GM12872 (cell line): ENCODE measurements around the gene SLC24A3.

Source experiments
- CTCF ChIP-seq: IDR thresholded peaks from 3 replicates; pipeline ENCODE4 v1.5.1; 2011; ENCODE audit warnings: low read depth, mild to moderate bottlenecking, low read length, moderate library complexity; ENCODE audit not compliant: insufficient read depth

The SLC24A3 gene

DNA sequence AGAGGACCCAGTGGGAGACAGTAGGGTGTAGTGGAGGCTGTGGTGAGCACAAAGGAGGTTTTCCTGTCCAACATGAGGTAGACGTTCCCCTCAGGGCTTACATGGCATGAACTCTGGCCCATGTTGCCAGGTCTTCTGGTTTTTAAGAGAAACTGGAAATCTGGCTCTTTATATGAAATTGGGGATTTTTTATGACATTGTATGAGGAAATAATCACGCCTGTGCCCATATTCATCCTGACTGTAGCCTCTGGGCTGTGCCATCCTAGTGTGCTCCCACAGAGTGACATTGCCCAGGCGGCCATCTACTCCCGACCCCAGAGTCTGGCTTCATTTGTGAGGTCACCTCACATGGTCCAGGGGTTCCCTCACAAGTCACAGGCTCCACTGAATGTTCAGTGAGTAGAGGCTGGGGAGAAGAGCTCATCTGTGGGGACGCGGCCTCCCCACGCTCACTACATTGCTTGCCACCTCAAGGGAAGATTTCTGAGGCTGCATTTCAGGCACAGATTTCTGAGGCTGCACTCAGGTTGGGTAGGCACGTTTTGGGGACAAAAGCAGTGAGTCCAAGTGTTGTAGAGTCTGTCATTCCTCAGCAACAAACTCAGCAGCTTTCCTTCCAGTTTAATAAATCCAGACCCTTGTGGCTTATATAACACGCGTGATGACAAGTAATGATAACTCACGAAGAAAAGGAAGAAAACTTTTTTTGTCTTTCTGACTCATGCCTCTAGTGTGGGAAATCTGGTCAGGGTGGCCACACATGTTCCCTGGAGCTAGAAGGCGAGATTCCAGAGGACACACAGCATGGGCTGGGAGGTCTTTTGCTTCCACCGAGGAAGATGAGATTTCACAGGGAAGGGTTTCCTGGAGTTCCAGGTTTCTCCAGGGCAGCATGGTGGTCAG lies 41.7 kb downstream of the SLC24A3 start:
- no peak for TF ChIP-seq CTCF

GRCh38 chr20:19254956-19255355 lies 42.5 kb downstream of the SLC24A3 start:
- TF ChIP-seq CTCF: no peak

DNA sequence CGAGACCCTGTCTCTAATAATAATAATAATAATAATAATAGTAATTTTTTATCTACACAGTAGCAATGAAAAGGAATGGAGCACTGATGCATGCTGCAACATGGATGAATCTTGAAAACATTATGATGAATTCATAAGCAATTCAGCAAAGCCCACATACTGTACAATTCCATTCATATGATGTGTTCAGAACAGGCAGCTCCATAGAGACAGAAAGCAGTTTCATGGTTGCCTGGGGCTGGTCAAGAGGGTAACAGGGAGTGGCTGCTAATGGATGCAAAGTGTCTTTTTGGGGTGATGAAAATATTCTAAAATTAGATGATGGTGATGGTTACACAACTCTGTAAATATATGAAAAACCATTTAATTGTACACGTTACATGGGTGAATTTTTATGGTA lies 43.6 kb downstream of the SLC24A3 start:
- no peak for TF ChIP-seq CTCF

- no peak for TF ChIP-seq CTCF
These were observed 44.6 kb downstream of the SLC24A3 start for GRCh38 chr20:19256906-19257595.

DNA sequence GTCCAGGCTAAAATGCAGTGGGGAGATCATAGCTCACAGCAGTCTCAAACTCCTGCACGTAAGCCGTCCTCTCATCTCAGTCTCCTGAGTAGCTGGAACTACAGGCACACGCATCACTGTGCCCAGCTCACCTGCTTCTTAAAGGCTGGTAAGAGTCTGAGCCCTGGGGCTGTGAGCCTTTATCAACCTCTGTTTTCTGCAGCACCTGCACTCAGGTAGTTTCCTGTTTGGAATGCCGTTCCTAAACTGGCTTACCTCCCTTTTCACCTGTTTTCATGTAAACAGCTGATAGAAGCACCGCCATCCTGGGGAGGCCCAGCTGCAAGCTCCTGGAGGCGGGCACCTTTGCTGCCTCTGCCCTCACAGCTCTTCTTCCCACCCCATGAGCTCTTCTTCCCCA lies 45.4 kb downstream of the SLC24A3 start:
- no peak for TF ChIP-seq CTCF

DNA sequence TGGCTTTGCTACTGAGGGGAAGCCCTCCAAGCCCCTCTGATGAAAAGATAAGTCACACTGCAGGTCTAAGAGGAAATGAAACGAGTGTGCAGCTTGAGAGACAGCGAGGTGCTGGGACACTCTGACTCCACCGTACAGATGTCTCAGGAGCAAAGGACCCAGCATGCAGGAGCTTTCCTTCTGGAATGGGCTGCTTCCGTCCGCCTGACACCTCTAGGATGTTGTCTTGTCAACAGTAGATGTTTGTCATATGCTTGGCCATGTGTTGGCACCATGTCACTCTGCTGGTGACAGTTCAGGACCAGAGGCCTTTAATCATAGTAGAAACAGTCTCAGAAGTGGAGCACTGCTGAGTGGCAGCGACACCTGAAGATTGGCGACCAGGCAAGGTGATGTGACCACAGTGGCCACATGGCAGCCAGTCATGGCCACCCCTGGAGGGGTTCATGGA lies 46.7 kb downstream of the SLC24A3 start:
- no peak for TF ChIP-seq CTCF

- TF ChIP-seq CTCF: no peak
These were observed 48.1 kb downstream of the SLC24A3 start for GRCh38 chr20:19260412-19261090.
